GM21360 (cell line): Measurements from ENCODE around the gene PSAP.

ENCODE experiments used
- ATAC-seq: cut with Tn5 transposase; IDR thresholded peaks from one replicate; pipeline ENCODE4 v1.9.1; 2021; ENCODE audit warnings: mild to moderate bottlenecking, moderate library complexity; ENCODE audit not compliant: unreplicated experiment

Gene PSAP

DNA sequence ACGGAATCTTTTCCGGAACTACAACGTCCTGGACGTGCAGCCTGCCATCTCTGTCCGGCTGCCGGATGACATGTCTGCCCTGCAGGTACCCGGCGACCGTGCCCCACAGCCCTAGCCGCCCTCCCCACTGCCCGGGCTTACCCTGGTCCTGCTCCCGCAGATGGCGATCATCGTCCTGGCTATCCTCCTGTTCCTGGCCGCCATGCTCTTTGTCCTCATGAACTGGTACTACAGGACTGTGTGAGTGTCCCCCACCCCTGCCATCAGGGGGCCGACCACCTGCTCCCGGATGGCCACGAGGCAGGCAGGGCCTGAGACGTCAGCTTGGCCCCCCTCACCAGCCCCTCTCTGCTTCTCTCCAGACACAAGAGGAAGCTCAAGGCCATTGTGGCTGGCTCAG, 39.7 kb downstream of the PSAP start:
- ATAC-seq = no peak

DNA sequence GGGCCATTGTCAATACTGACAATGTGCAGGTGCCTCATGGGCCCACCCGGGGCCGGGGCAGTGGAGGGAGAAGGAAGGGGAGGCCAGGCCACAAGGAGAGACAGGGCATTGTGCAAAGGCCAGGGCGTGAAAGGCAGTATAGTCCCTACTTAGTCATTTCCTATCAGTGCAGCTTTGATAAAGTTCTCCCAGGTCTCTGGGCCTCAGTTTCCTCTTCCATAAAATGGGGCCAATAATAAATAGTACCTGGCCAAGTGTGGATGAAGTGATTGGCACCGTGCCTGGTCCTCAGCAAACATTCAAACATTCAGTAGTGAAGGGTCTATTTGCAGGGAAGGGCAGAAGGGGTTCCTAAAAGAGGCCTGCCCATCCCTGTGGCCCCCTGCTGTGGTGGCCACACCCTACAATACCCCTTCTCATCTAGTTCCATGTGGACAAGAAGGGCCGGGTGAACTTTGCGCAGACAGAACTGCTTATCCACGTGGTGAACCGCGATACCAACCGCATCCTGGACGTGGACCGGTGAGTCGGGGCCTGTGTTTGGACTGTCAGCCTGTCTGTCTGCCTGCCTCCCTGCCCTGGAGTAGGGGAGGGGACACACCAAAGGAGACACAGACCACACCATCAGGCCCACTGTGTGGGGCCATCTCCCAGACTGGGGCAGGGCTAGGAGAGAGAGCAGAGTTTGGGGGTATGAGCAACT, 40.9 kb downstream of the PSAP start:
- ATAC-seq = no peak

DNA sequence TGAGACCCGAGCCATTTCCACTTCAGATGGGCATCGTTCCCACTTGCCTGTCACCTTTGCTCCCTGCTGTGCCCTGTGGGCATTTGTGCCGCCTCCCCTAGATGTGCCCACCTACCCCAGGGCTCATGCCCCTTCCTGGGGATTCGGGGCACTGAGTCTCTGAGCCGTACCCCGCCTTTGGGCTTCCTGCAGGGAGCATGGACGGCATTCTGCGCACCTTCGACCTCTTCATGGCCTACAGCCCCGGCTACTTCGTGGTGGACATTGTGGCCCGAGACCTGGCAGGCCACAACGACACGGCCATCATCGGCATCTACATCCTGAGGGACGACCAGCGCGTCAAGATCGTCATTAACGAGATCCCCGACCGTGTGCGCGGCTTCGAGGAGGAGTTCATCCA, 41.4 kb downstream of the PSAP start:
- no peak for ATAC-seq

DNA sequence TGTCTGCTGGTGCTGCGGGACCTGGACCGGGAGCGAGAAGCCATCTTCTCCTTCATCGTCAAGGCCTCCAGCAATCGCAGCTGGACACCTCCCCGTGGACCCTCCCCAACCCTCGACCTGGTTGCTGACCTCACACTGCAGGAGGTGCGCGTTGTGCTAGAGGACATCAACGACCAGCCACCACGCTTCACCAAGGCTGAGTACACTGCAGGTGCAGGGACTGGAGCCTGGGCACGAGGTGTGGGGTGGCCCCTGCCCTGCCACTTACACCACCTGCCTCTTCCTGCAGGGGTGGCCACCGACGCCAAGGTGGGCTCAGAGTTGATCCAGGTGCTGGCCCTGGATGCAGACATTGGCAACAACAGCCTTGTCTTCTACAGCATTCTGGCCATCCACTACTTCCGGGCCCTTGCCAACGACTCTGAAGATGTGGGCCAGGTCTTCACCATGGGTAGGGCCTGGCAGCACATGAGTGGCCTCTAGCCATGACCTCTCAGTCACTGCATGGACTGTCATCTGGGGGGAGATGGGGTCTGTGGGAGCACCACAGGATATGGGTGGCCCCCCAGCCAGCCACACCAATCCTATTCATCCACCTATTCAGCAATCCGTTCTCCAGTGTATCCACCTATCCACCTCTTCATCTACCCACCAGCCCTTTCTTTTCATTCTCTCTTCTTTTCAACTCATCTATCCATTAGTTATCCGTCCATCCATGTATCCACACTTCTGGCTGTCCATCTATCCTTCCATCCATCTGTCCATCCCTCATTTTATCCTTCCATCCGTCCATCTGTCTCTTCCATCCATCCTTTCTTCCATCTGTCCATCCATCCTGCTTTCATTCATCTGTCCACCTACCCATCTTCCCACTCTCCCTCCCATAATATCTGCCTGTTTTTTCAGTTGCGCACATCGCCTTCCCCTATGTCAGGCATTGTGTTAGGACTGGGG, 43.2 kb downstream of the PSAP start:
- no peak for ATAC-seq

DNA sequence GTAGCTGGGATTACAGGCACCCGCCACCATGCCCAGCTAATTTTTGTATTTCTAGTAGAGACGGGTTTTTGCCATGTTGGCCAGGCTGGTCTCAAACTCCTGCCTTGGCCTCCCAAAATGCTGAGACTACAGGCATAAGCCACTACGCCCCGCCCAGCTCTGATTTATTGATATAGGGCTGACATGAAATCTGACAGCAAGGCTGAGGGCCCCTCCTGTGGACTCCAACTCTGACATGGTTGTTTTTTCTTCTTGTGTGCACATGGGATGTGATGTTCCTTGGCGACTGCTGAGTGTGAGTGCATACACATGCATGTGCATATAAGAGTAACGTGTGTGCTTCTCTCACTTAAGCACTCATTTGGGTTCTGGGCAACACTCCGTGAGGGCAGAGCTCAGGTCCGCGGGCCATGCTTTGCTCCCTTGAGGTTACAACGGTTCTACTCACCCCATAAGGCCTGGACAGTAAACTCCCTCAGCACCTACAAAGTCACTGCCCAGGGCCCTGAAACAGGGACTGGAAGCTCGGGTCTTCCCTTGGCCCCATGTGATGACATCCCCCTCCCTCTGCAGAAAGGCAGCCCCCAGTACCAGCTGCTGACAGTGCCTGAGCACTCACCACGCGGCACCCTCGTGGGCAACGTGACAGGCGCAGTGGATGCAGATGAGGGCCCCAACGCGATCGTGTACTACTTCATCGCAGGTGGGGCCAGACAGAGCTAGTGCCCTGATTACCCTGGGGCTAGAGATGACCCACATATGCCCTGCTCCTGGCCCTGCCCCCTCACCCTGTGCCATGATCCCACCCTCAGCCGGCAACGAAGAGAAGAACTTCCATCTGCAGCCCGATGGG, 44.1 kb downstream of the PSAP start:
- no peak for ATAC-seq

DNA sequence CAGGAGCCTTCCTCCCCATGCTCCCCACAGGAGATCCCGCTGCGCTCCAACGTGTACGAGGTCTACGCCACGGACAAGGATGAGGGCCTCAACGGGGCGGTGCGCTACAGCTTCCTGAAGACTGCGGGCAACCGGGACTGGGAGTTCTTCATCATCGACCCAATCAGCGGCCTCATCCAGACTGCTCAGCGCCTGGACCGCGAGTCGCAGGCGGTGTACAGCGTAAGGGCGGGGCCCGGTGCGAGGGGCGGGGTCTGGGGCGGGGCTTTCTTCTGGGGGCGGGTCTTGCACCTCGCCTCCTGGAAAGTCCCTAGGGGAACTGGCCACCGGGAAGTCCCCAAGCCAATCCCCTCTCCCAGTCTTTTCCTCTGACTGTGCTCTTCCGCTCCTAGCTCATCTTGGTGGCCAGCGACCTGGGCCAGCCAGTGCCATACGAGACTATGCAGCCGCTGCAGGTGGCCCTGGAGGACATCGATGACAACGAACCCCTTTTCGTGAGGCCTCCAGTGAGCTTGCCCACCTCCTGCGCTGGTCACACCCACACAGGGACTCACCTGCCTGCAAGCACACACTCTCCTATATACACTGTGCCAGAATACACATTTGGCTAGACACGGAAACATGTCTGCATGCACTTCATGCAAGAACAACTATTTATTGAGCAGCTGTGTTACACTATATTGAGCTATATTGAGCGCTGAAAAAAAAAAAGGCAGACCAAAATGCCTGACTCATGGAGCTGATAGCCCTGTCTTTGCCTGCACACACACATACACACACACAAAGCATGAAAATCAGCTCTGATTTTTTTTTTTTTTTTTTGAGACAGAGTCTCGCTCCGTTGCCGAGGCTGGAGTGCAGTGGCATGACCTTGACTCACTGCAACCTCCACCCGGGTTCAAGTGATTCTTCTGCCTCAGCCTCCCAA, 45.0 kb downstream of the PSAP start:
- ATAC-seq = no peak

DNA sequence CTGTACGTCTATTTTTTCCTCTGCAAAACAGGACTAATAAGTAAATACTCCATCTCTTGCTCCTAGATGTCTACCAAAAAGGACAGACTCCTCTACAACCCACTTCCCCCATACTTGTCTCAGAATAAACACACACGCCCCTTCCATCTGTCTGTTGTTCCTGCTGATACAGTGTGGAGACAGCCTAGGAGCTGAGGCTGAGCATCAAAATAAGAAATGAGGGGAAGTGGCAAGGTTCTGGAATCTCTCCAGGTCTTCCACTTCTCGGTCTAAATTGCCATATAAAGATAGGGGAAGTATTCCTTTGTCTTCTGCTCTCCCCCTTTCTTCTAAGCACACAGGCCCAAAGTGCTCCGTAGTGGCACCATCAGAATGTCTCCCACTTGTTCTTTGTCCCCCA, 47.0 kb downstream of the PSAP start:
- ATAC-seq = no peak

DNA sequence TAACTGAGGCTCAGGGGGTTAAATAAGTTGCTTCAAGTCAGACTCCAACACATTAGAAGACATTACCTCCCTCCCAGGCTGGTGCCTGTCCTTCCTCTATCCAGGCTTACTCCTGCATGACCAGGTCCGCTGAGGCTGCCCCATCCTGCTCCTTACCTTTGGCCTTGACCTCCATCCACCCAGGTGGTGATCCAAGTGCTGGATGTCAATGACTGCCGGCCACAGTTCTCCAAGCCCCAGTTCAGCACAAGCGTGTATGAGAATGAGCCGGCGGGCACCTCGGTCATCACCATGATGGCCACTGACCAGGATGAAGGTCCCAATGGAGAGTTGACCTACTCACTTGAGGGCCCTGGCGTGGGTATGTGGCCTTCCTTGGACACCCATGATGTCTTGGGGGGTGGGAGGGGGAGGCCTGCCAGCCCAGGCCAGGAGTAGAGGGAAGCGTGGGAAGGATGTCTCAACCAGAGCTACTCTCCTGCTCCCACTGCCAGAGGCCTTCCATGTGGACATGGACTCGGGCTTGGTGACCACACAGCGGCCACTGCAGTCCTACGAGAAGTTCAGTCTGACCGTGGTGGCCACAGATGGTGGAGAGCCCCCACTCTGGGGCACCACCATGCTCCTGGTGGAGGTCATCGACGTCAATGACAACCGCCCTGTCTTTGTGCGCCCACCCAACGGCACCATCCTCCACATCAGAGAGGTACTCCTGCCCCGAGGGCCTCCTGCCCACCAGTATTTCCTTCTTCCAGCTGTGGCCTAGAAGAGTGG, 48.1 kb downstream of the PSAP start:
- no peak for ATAC-seq

DNA sequence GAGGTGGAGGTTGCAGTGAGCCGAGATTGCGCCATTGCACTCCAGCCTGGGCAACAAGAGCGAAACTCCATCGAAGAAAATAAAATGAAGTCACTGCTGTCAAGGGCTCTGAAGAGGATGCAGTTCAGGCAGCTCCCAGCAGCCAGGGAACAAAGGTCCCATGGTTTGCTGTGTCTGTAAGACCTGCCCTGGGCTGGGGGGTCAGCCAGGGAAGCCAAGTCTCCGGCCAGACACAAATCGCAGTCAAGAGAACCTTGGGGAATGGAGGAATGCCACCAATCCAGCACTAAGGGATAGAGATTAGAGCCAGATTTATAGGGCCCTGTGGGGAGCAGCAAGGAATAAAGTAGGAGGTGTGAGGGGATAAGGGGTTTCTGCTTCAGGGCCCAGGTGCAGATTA, 48.8 kb downstream of the PSAP start:
- no peak for ATAC-seq

DNA sequence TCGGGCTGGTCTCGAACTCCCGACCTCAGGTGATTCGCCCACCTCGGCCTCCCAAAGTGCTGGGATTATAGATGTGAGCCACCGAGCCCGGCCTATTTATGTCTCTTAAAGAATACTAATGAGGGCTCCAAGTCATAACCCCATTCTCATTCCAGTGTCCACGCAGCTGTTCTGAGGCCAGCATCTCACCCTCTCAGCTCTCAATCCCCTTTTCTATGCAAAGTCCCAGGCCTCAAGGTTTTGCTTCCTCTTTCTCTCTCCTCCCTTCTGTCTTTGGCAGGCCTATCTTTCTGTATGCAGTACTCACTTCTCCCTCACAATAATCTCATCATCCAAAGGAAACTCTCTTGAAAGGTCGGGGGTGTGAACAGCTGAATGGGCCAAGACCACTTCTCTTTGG, 49.7 kb downstream of the PSAP start:
- ATAC-seq = peak; percentile 75

DNA sequence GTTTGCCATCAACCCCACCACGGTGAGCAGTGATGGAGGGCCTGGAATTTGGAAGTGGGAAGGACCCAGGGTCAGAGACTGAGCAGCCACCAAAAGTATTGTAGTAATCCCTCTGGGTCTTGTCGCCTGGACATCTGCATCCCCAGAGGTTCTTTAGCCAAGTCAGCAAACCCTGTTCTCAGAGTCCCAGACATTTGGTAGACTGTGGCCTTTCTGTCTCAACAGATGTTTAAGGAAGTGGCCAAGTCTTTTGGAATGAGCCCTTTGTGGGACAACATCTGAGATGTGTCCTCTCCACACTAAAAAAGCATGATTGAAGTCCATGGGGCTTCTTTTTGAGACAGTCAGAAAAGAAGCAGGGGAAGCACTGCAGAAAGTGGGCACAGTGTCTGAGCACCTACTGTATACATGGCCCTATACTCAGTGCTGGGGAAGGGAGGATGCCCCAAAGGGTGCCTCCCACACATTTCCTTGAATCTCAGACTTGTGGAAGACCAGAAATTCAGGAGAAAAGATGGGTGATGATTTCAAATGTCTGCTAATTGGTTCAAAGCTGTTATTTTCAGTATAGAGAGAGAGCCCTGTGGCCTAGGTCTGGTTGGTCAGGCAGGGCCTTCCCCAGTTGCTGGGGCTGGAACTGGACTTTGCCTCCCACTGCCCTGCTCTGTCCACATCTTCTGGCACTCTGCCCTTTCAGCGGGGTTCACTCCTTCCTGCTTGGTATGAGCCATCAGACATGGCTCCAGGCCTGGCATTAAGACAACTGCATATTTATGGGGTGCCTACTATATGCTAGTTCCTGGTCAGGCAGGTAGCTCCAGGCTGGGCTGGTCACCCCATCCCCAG, 51.2 kb downstream of the PSAP start:
- ATAC-seq = no peak

DNA sequence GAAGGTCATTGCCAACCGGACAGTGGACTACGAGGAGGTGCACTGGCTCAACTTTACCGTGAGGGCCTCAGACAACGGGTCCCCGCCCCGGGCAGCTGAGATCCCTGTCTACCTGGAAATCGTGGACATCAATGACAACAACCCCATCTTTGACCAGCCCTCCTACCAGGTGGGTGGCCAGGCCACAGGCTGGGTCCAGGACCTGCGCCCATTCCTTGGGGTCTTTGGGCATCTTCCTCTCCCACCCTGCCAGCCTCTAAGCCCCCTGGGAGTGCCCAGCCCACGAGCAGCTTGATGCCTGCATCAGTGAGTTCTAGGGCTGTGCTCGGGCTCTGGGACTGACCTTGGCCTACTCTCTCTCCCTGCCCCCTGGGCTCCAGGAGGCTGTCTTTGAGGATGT, 51.9 kb downstream of the PSAP start:
- ATAC-seq = no peak

DNA sequence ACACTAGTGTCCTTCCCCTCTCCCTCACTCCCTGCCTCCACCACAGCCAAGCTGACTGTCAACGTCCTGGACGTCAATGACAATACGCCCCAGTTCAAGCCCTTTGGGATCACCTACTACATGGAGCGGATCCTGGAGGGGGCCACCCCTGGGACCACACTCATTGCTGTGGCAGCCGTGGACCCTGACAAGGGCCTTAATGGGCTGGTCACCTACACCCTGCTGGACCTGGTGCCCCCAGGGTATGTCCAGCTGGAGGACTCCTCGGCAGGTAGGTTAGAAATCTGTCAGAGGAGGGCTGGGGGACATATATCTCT, 52.8 kb downstream of the PSAP start:
- no peak for ATAC-seq

DNA sequence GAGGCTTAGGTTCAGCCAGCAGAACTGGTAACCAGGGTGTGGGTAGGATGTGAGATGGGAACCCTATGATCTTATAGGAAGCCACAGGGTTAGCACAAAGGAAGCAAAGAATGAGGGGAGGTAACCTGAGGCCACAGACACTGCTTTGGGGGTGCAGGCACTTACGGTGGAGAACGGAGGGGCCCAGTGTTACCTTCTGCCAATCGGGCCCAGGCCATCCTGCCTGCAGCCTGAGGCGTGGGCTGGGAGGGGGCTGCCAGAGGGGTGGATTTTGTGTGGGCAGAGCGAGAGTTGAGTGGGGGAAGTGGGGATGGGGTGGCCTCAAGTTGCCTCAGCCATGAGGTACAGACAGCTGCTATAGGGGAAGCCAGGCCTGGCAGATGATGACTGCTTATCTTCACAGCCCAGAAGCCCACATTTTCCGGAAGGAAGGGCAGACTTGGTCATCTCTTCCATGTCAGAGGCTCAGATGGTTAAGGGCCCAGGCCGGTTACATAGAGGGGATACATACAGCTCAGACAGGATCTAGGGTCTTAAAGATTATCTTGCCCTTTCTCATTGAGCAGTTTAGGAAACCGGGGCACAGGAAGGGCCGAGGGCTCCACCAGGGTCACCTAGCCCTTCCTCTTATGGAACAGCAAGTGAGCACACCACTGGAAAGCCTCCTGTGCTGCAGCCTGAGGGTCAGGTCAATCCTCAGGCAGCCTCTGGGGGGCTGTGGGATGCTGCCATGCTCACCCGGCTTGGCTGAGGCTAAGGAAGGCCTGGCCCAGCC, 53.3 kb downstream of the PSAP start:
- no peak for ATAC-seq

DNA sequence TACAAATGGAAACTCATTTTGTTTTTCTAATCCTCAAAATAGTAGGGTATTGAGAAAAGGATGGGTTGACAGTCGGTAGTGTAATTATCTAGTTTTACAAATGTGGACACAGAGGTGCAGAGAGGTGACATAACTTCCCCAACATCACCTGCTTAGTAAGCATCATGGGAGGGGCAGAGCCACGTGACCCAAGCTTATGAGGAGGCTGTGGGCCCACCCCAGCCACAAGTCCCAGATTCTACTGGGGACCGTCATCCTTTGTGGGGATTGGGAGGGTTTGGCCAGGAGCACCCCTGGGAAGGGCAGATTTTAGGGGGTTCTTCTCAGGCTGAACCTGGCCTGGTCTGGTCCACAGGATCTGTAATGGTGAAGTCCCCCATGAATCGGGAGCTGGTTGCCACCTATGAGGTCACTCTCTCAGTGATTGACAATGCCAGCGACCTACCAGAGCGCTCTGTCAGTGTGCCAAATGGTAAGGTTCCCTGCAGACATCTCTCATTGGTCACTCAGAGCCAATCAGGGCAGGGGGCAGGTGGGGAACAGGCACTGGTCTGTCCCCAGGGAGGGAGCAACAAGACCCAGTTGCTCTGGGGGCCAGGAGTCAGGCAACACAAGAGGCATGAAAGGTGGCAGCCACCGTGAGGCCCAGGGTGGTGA, 54.2 kb downstream of the PSAP start:
- ATAC-seq = no peak

DNA sequence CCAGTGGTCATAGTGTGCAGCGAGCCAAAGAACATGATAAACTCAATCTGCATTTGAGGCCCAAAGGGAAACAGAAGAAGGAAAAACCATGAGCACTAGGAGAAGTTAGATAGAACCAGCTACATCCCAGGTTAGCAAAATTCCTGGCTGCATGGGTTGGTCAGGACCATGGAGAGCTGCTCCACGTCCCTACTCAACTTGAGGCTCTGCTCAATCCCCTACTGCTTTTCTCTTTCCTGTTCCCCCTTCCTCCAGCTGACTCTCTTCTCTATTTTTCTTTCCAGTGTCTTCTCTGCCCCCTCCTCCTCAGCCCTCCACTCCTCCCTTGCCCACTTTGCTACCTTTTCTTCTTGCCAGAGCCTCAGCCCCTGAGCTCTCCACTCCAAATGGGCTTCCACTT, 55.8 kb downstream of the PSAP start:
- no peak for ATAC-seq

DNA sequence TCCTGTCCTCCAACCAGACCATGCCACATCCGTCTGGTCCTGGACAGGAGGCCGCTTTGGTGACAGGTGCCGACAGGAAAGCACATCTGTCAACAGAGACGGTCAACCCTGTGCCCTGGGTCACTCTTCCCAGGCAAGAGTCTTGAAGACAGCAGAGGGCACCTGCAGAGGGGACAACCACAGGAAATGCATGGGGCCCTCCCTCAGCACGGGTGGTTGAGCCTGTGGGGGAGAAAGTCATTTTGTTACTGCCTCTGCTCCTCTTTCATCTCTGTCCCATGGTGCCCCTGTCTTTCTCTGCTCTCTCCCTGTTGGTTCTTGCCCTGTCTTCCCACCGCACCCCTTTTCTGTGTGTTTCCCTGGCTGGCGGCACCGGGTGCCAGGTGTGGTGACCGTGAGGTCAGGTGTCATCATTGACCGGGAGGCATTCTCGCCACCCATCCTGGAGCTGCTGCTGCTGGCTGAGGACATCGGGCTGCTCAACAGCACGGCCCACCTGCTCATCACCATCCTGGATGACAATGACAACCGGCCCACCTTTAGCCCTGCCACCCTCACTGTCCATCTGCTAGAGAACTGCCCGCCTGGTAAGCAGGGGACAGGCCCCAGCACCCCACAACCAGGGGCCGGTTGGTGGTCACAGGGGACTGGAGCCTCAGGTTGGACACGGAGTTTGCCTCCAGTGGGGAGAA, 60.2 kb downstream of the PSAP start:
- no peak for ATAC-seq
